HEK293T (cell line): ENCODE data around the gene ZNF543.

Experiments used
- BHLHE40 ChIP-seq: fragments of 450-650 bp; IDR thresholded peaks from 2 replicates; pipeline ENCODE4 v1.6.1; 2016; ENCODE audit warnings: mild to moderate bottlenecking, moderate library complexity, borderline replicate concordance
- CTBP1 ChIP-seq: fragments of 450-650 bp; IDR thresholded peaks from 2 replicates; pipeline ENCODE4 v1.6.1; 2016; ENCODE audit warnings: borderline replicate concordance
- FOXM1 ChIP-seq: fragments of 450-650 bp; IDR thresholded peaks from 2 replicates; pipeline ENCODE4 v1.6.1; 2017; ENCODE audit warnings: mild to moderate bottlenecking, borderline replicate concordance
- LEF1 ChIP-seq: fragments of 450-650 bp; IDR thresholded peaks from 2 replicates; pipeline ENCODE4 v1.6.1; 2017; ENCODE audit warnings: mild to moderate bottlenecking, borderline replicate concordance
- SP1 ChIP-seq: fragments of 450-650 bp; IDR thresholded peaks from 2 replicates; pipeline ENCODE4 v1.6.1; 2017
- SUZ12 ChIP-seq: fragments of 450-650 bp; IDR thresholded peaks from 2 replicates; pipeline ENCODE4 v1.6.1; 2016; ENCODE audit warnings: mild to moderate bottlenecking
- TARDBP ChIP-seq: fragments of 450-650 bp; IDR thresholded peaks from 2 replicates; pipeline ENCODE4 v1.6.1; 2016
- ZNF384 ChIP-seq: fragments of 450-650 bp; IDR thresholded peaks from 2 replicates; pipeline ENCODE4 v1.6.1; 2016

- TF ChIP-seq SUZ12 (no peak), CTBP1 (no peak), ZNF384 (no peak), BHLHE40 (no peak), FOXM1 (no peak), LEF1 (no peak), TARDBP (no peak), SP1 (no peak)
These were observed 39.3 kb upstream of the ZNF543 start for GRCh38 chr19:57280962-57281400.
